SKM-1 (cell line): ENCODE results near the gene SHLD2.
"Not testable (repeated sequence)": the region's sequence is repeated elsewhere in the genome, so short reads cannot be mapped to it uniquely, and the experiment has no call there.

Experiments
- DNase-seq: peaks from one replicate; lab custom pipeline; 2025; ENCODE audit not compliant: unreplicated experiment; lab: John Stamatoyannopoulos, UW

Gene SHLD2

DNA sequence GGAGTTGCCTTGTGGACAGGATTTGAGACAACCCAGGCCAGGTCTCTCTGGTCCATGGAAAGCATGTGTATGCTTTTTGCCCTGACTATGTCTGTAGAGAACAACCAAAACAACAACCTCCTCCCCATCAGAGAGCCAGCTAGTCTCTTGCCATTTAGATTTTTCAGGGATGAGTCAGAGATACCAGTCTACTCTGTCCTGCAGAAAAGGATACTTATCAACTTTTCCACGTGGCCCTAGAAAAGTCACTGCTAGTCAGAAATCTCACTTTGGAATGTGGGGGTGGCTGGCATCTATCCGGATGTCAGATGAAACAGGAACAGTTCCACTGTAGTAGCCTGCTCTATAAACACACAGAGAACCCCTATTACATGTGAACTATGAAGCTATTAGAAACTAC, 116.8 kb downstream of the SHLD2 start:
- DNase-seq: not testable (repeated sequence)

- not testable (repeated sequence) for DNase-seq
These were observed 118.3 kb downstream of the SHLD2 start for GRCh38 chr10:87213150-87213765.

DNA sequence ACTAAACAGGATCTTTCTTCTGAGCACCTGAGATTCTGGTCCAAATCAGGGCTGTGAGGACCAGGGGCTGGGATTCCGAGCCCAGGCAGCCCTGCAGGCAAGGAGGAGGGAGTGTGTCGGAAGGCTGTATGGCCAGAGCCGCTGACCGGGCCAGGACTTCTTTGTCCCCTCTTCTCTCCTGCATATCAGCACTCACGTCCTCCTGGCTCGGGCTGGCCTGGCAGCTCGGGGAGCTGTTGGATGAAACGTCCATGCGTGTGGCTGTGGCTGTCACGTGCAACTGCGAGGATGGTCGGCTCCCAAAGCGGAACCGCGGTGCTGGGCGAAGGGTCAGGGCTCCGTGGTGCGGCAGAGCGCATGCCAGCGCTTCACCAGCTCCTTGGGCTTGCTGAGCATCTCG, 118.8 kb downstream of the SHLD2 start:
- not testable (repeated sequence) for DNase-seq

DNA sequence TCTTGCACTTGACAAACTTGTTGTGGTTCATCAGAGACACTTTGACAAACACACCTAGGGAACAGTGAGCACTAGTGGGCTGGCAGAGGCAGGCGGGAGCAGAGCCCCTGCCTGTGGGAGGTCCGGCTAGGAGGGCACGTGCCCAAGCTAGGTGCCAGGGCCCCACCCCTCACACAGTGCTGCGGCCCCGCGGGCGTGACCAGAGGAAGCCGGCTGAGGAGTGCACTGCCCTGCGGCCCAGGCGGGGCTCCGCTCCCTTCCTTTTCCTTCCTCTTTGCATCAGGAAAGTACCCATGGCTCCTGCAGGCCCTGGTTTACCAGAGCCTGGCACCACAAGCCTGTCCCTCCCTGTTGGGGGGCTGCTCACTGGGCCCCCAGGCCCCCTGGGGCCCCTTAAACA, 121.1 kb downstream of the SHLD2 start:
- not testable (repeated sequence) for DNase-seq

- DNase-seq: not testable (repeated sequence)
These were observed 124.4 kb downstream of the SHLD2 start for GRCh38 chr10:87219370-87219769.

- not testable (repeated sequence) for DNase-seq
These were observed 127.8 kb downstream of the SHLD2 start for GRCh38 chr10:87222789-87223188.

DNA sequence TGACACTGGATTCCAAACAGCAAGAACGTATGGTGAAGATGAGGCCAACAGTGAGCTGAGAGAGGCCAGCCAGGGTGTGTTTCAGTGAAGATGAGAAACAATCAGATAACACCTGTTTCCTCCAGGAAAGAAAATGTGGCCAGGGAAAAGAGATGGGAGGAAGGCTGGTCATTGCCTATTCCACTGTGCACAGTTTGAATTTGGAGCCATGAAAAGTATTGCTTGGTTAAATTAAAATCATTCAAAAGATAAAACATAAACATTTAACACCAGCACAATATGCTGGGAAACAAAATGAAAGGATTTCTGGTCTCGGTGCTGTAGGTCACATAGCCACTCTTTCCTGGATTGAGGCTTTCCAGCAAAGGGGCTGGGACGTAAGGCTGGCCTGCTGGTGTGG, 130.1 kb downstream of the SHLD2 start, which contains the start of gene NUTM2A:
TSS of gene NUTM2A (plus strand) at position 301 of the 400 bp plus-strand sequence. CDS start 383 bp downstream, outside the sequence.
- DNase-seq: not testable (repeated sequence)

GRCh38 chr10:87228247-87228646, 133.2 kb downstream of the SHLD2 start:
- not testable (repeated sequence) for DNase-seq

DNA sequence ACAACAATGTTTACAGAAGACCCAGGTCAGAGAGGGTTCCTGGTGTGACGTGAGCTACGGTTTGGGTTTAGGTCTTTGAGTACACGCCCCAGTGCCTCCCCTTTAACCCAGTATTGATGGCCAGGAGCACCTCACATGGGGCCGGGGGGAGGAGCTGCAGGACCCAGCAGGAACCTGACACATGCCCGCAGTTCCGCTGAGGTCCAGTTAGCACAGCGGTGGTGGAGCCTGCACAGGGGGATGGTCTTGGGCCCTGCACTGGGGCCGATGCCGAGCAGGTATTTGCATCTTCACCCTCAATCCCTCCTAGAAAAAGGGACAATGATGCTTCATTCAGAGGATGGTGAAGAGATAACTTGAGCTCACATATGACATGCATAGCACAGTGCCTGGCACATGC, 134.2 kb downstream of the SHLD2 start:
- not testable (repeated sequence) for DNase-seq

GRCh38 chr10:87234854-87235253, 139.8 kb downstream of the SHLD2 start:
- DNase-seq: not testable (repeated sequence)

DNA sequence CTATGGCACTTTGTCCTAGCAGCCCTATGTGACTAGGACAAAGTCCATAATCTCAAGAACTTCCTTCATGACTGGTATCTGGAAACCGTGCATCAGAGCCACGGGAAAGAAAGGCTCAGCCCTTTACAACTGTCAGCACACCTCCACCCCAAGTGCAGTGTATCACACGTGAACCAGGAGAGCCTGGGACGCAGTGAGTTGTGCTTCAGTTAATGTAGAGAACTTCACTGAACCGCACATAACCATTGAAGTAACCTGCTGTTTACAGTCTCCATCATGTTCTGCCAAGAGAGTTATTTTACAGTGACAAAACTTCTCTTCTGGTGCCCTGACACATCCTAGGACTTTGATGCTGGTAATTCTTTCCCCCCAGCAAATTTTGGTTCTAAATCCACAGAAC, 142.2 kb downstream of the SHLD2 start:
- DNase-seq: not testable (repeated sequence)

- DNase-seq: not testable (repeated sequence)
These were observed 144.4 kb downstream of the SHLD2 start for GRCh38 chr10:87239346-87239808.
